GM20000 (cell line): Measurements from ENCODE around the gene DNAH17.

Source experiments
- DNase-seq: peaks from one replicate; pipeline ENCODE4 v3.0.0; 2012; ENCODE audit warnings: low spot score
- CTCF ChIP-seq: IDR thresholded peaks from 2 replicates; pipeline ENCODE4 v1.5.1; 2012; ENCODE audit warnings: mild to moderate bottlenecking, control low read depth; ENCODE audit errors: extremely low read depth, missing control alignments

DNAH17 gene

GRCh38 chr17:78557598-78558039 lies 19.6 kb downstream of the DNAH17 start:
- no peak for DNase-seq
- TF ChIP-seq CTCF = no peak

GRCh38 chr17:78556812-78557211 lies 20.4 kb downstream of the DNAH17 start:
- TF ChIP-seq CTCF = no peak
- DNase-seq = no peak

- DNase-seq = no peak
- TF ChIP-seq CTCF = no peak
Measured at GRCh38 chr17:78555746-78556401, 21.3 kb downstream of the DNAH17 start.

- DNase-seq = no peak
- no peak for TF ChIP-seq CTCF
Measured at GRCh38 chr17:78550464-78550863, 26.7 kb downstream of the DNAH17 start.

- DNase-seq = no peak
- TF ChIP-seq CTCF = no peak
Measured at GRCh38 chr17:78548725-78549124, 28.5 kb downstream of the DNAH17 start.

- no peak for TF ChIP-seq CTCF
- DNase-seq = no peak
Measured at GRCh38 chr17:78547035-78547434, 30.2 kb downstream of the DNAH17 start.

- DNase-seq = no peak
Measured at GRCh38 chr17:78546476-78546875, 30.7 kb downstream of the DNAH17 start.

More at GRCh38 chr17:78546476-78546875, 30.7 kb downstream of the DNAH17 start:
- TF ChIP-seq CTCF = no peak
